Caco-2 (cell line): ENCODE results near the gene PLAC8. TPM values are rescaled to one million over a fixed set of nuclear protein-coding genes. Genes with fewer than 3 reads are reported as not detected.

Experiments used
- BruUV-seq: library from RNA; stranded (reverse); fragments of 400-500 nt; replicated peaks from 2 replicates; lab custom pipeline; 2021; lab: Mats Ljungman, UMichigan
- CTCF ChIA-PET: fragments of 300-600 bp; sonication (Branson Sonifier 250); formaldehyde crosslinking; loops from one replicate; lab custom pipeline; 2022; ENCODE audit warnings: antibody characterized with exemption; lab: Charles Lee
- POLR2A ChIA-PET: fragments of 300-600 bp; sonication (Branson Sonifier 250); formaldehyde crosslinking; loops from one replicate; lab custom pipeline; 2022; ENCODE audit warnings: antibody characterized with exemption; lab: Charles Lee
- DNase-seq, 2 experiments: peaks; one replicate each; pipeline versions ENCODE4 v3.0.0 to v3.0.0-alpha.2; 2020 to 2022
- H3K27me3 ChIP-seq: replicated peaks from 2 replicates; pipeline ENCODE4 v1.6.0; 2011; ENCODE audit warnings: low read length; ENCODE audit not compliant: control insufficient read depth, insufficient read depth
- H3K36me3 ChIP-seq: 2 replicates; pipeline ENCODE4 v1.5.1; 2011; ENCODE audit warnings: low read length; ENCODE audit not compliant: control insufficient read depth, insufficient read depth
- H3K4me1 ChIP-seq: fragments of 250-450 bp; sonication (Bioruptor Pico); 2 replicates; pipeline ENCODE4 v1.5.1; 2020; ENCODE audit warnings: mild to moderate bottlenecking
- H3K4me3 ChIP-seq: 2 replicates; pipeline ENCODE4 v1.5.1; 2011; ENCODE audit warnings: low read depth, mild to moderate bottlenecking, control low read depth, low read length
- H3K9me3 ChIP-seq: fragments of 250-450 bp; sonication (Bioruptor Pico); 2 replicates; pipeline ENCODE4 v1.5.1; 2020; ENCODE audit warnings: mild to moderate bottlenecking, moderate library complexity
- H3K27ac Mint-ChIP-seq: one replicate; pipeline ENCODE4 v1.8.0; 2022; ENCODE audit warnings: mixed read lengths; ENCODE audit not compliant: unreplicated experiment
- H3K27me3 Mint-ChIP-seq: one replicate; pipeline ENCODE4 v1.8.0; 2022; ENCODE audit warnings: mixed read lengths; ENCODE audit not compliant: insufficient read depth, unreplicated experiment
- H3K36me3 Mint-ChIP-seq: one replicate; pipeline ENCODE4 v1.8.0; 2022; ENCODE audit warnings: mild to moderate bottlenecking, mixed read lengths; ENCODE audit not compliant: insufficient read depth, unreplicated experiment
- H3K4me1 Mint-ChIP-seq: one replicate; pipeline ENCODE4 v1.8.0; 2022; ENCODE audit warnings: low read depth, mixed read lengths; ENCODE audit not compliant: unreplicated experiment
- H3K4me3 Mint-ChIP-seq: one replicate; pipeline ENCODE4 v1.8.0; 2022; ENCODE audit warnings: mild to moderate bottlenecking, moderate library complexity, mixed read lengths; ENCODE audit not compliant: unreplicated experiment
- H3K9me3 Mint-ChIP-seq: one replicate; pipeline ENCODE4 v1.8.0; 2022; ENCODE audit warnings: mixed read lengths; ENCODE audit not compliant: unreplicated experiment
- intact Hi-C: fragments of 100-400 bp; cut with micrococcal nuclease; formaldehyde crosslinking; loops from one replicate; pipeline ENCODE4 v1.10.0; 2022; ENCODE audit not compliant: unreplicated experiment
- total RNA-seq: library from RNA; stranded (reverse); gene quantifications from 2 replicates; pipeline ENCODE4 v1.2.3, GENCODE V29; 2022
- TF ChIP-seq, protein P1 (sequence below), 2 experiments: fragments of 200-600 bp in 1 of 2; IDR thresholded peaks; 1 replicate in 1 of 2; 2 replicates in 1 of 2; pipeline versions ENCODE4 v1.5.1 to v1.8.0; 2011 to 2022; ENCODE audit warnings: antibody characterized with exemption in 1 of 2, control low read depth in 1 of 2, inconsistent platforms in 1 of 2, low read depth in 1 of 2, low read length in 1 of 2, mild to moderate bottlenecking in 1 of 2, moderate library complexity in 1 of 2; ENCODE audit not compliant: insufficient read depth in 1 of 2, severe bottlenecking in 1 of 2, unreplicated experiment in 1 of 2

PLAC8 gene
- total RNA-seq, 1 experiment from 2014 or later = 13.6 TPM

DNA sequence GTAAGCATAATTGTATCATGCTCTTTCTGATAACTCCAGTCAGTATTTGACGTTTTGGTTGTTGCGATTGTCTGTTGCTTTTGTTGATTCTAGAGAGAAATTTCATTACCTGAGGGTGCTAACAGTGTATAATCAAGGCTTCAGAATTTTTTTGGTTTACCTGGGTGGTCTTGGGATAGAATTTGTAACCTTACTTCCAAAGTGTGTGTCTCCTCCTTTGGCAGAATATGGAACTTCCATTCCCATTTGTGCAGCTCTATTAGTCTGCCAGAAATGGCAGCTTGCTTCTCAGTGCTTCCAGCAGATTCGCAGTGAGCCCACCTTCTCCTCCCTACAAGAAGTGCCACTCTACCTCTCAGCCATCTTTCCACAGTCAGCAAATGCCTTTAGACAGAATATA is 74.3 kb downstream of the PLAC8 start:
- intact Hi-C loops = no loop called here

More for the DNA sequence above, 74.3 kb downstream of the PLAC8 start:
- Histone ChIP-seq H3K9me3 (no peaks in the 10 kb centered on the region), H3K4me3 (no peak overlapping the region), H3K4me1 (peaks cover 4% of the 10 kb centered on the region; the same call in 1 of the 2 replicates), H3K27me3 (no peaks in the 10 kb centered on the region), H3K36me3 (no peaks in the 10 kb centered on the region)
- no peak for DNase-seq
- no peak overlapping the region for H3K4me3 Mint-ChIP-seq
- H3K4me1 Mint-ChIP-seq = no peaks in the 10 kb centered on the region
- H3K36me3 Mint-ChIP-seq = peaks cover under 1% of the 10 kb centered on the region
- H3K27ac Mint-ChIP-seq = no peak overlapping the region
- CTCF ChIA-PET = interaction anchor here (0.8 kb wide), 1 partner anchor 242 kb away, joined by 4 read pairs; no protein-coding TSS in a partner anchor
- no peaks in the 10 kb centered on the region for H3K27me3 Mint-ChIP-seq
- H3K9me3 Mint-ChIP-seq = no peaks in the 10 kb centered on the region
- no TSS peak for BruUV-seq
- TF ChIP-seq, protein P1, sequence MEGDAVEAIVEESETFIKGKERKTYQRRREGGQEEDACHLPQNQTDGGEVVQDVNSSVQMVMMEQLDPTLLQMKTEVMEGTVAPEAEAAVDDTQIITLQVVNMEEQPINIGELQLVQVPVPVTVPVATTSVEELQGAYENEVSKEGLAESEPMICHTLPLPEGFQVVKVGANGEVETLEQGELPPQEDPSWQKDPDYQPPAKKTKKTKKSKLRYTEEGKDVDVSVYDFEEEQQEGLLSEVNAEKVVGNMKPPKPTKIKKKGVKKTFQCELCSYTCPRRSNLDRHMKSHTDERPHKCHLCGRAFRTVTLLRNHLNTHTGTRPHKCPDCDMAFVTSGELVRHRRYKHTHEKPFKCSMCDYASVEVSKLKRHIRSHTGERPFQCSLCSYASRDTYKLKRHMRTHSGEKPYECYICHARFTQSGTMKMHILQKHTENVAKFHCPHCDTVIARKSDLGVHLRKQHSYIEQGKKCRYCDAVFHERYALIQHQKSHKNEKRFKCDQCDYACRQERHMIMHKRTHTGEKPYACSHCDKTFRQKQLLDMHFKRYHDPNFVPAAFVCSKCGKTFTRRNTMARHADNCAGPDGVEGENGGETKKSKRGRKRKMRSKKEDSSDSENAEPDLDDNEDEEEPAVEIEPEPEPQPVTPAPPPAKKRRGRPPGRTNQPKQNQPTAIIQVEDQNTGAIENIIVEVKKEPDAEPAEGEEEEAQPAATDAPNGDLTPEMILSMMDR (IDR thresholded peaks at IDR 0.05; ENCODE audit: insufficient read depth in 1 of 2, low read depth in 1 of 2, low read length in 1 of 2, severe bottlenecking in 1 of 2, unreplicated experiment in 1 of 2) = no peak
- POLR2A ChIA-PET = interaction anchor here (0.5 kb wide), 1 partner anchor 70 kb away, joined by 8 read pairs; no protein-coding TSS in a partner anchor

Other genes with a start within 250 kb of the PLAC8 start
- 175 and 187 TPM in 2 replicates for gene SEC31A, start 223.6 kb downstream of the PLAC8 start, total RNA-seq
- 6.8 and 7.9 TPM in 2 replicates for gene THAP9, start 214.0 kb downstream of the PLAC8 start, total RNA-seq
- gene LIN54, start 103.9 kb downstream of the PLAC8 start, total RNA-seq = 27.6 and 29.6 TPM in 2 replicates
- gene COPS4, start 79.5 kb downstream of the PLAC8 start, total RNA-seq = 34.5 and 36.3 TPM in 2 replicates
- gene COQ2, start 170.1 kb upstream of the PLAC8 start, total RNA-seq = 22.0 and 24.2 TPM in 2 replicates
- 3.1 and 3.9 TPM in 2 replicates for gene HPSE, start 220.1 kb upstream of the PLAC8 start, total RNA-seq